ENCODE data around the gene KDM4B. TPM values are rescaled to one million over a fixed set of nuclear protein-coding genes. Genes with fewer than 3 reads are reported as not detected.

KDM4B gene
- total and polyA plus RNA-seq, 2 donors (not counting 1 experiment from before 2014, with no cell fraction given) = 75.5 to 205 TPM

DNA sequence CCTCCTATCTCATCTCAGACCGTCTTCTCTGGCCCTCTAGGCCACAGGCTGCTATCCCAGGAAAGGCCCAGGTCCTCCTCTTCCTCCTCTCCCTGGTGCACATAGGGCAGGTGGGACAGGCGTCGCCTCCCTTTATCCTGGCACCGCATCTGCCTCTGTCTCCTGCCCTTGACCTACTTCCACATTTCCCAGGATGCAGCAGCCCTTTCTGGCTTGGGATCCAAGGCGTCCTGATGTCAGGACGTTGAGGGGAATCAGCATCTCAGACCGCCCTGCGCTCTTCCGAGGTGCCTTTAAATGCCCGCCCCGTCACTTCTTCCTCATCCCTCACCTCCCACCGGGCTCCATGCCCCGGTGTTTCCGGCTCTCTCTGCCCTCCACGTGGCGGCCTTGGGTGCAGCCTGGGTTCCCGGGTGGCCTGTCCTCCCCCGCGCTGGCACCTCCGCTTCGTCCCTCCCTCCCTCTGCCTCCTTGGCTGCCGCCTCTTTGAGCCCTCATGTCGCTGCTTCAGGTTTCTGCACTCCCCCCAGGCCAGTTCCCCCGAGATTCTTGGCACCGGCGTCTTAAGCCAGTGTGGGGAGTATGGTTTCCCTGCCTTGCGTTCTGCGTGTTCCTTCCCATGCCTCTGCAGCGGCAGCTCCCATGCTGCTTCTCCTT is 66.3 kb downstream of the KDM4B start:
- POLR2A ChIA-PET = no interaction called here
- intact Hi-C loops (cut with micrococcal nuclease) = no loop called here
- Histone ChIP-seq H3K4me1 (ENCODE audit: control insufficient read depth in 2 of 2, insufficient read depth in 2 of 2, low read length in 2 of 2) (peaks cover 0 to 9% of the 10 kb centered on the region in 2 donors), H3K27me3 (replicated peaks in 1 of 4; ENCODE audit: control extremely low read depth in 1 of 4, control insufficient read depth in 3 of 4, insufficient read depth in 4 of 4, low read length in 3 of 4) (no peaks in the 10 kb centered on the region), H3K4me3 (ENCODE audit: control extremely low read depth in 1 of 5, extremely low read depth in 1 of 5, insufficient read depth in 1 of 5, low read depth in 2 of 5, low read length in 4 of 5) (no peak overlapping the region), H3K36me3 (replicated peaks in 1 of 2; ENCODE audit: control extremely low read depth in 1 of 2, control insufficient read depth in 1 of 2, extremely low read depth in 1 of 2, insufficient read depth in 2 of 2, low read length in 1 of 2) (peaks cover 0 to 21% of the 10 kb centered on the region in 2 experiments), H3K9ac (ENCODE audit: low read length) (no peak overlapping the region), H3K27ac (ENCODE audit: low read length in 2 of 2) (no peak overlapping the region), H3K4me2 (replicated peaks; ENCODE audit: low read depth, low read length, poor library complexity, severe bottlenecking) (no peak overlapping the region), H4K20me1 (ENCODE audit: control insufficient read depth, insufficient read depth, low read length, poor library complexity, severe bottlenecking) (peaks cover 68% of the 10 kb centered on the region), H2AFZ (ENCODE audit: insufficient read depth, low read depth, low read length, poor library complexity, severe bottlenecking) (no peak overlapping the region), H3K9me3 (ENCODE audit: control extremely low read depth in 1 of 3, control insufficient read depth in 2 of 3, insufficient read depth in 1 of 3, low read length in 2 of 3) (no peaks in the 10 kb centered on the region), H3K79me2 (ENCODE audit: control insufficient read depth, insufficient read depth, low read length) (peaks cover 42% of the 10 kb centered on the region)
- H3K4me1 Mint-ChIP-seq = peaks cover 10% of the 10 kb centered on the region
- no peak for TF ChIP-seq EZH2 (IDR thresholded peaks at IDR 0.05; ENCODE audit: borderline replicate concordance, insufficient read depth, low read depth, low read length, poor library complexity, severe bottlenecking)
- TF ChIP-seq, protein P1, sequence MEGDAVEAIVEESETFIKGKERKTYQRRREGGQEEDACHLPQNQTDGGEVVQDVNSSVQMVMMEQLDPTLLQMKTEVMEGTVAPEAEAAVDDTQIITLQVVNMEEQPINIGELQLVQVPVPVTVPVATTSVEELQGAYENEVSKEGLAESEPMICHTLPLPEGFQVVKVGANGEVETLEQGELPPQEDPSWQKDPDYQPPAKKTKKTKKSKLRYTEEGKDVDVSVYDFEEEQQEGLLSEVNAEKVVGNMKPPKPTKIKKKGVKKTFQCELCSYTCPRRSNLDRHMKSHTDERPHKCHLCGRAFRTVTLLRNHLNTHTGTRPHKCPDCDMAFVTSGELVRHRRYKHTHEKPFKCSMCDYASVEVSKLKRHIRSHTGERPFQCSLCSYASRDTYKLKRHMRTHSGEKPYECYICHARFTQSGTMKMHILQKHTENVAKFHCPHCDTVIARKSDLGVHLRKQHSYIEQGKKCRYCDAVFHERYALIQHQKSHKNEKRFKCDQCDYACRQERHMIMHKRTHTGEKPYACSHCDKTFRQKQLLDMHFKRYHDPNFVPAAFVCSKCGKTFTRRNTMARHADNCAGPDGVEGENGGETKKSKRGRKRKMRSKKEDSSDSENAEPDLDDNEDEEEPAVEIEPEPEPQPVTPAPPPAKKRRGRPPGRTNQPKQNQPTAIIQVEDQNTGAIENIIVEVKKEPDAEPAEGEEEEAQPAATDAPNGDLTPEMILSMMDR (IDR thresholded peaks at IDR 0.05) = no peak
- no peak overlapping the region for H3K27ac Mint-ChIP-seq
- H3K27me3 Mint-ChIP-seq = no peaks in the 10 kb centered on the region
- H3K9me3 Mint-ChIP-seq (ENCODE audit: insufficient read depth) = no peaks in the 10 kb centered on the region
- DNase-seq (no peak), ATAC-seq (ENCODE audit: low read depth) (no peak)
- CTCF ChIA-PET = interaction anchor here (1.2 to 9.4 kb wide), 2 partner anchors 163 to 225 kb away, joined by 3 to 180 read pairs; partner anchors contain the start of gene PLIN3
- H3K4me3 Mint-ChIP-seq = no peak overlapping the region
- WGBS (ENCODE audit: insufficient coverage) = 95% methylated on average over 27 of the region's 29 CpGs

All from B cell (primary cell).